ENCODE results near the gene CALHM6.

The CALHM6 gene

DNA sequence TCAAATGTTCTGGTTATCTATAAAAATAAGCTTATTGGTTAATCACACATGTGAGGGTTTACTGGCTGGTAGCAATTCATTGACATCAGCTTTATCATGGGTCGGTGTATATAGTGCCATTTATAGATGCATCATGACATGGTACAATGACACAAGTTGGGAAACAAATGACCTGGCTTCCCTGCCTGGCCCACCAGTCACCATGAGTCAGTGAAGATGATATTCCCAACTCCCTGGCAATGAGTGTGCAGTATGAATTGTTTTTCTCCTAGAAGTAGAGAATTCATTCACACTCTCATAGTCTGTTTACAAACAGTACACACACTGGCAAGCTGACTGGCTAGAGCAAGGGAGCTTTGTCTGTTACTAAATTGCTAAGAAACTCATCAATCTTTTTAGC, 37.2 kb upstream of the CALHM6 start:
- no peak for TF ChIP-seq CTCF (IDR thresholded peaks at IDR 0.05)

- no peak for TF ChIP-seq CTCF (IDR thresholded peaks at IDR 0.05)
Measured at GRCh38 chr6:116426551-116426950, 34.6 kb upstream of the CALHM6 start.

GRCh38 chr6:116429111-116429510, 32.1 kb upstream of the CALHM6 start:
- no peak for TF ChIP-seq CTCF (IDR thresholded peaks at IDR 0.05)

GRCh38 chr6:116430860-116431259, 30.3 kb upstream of the CALHM6 start:
- TF ChIP-seq CTCF (IDR thresholded peaks at IDR 0.05) = no peak

- TF ChIP-seq CTCF (IDR thresholded peaks at IDR 0.05) = no peak
Measured at GRCh38 chr6:116431964-116432595, 29.1 kb upstream of the CALHM6 start.

DNA sequence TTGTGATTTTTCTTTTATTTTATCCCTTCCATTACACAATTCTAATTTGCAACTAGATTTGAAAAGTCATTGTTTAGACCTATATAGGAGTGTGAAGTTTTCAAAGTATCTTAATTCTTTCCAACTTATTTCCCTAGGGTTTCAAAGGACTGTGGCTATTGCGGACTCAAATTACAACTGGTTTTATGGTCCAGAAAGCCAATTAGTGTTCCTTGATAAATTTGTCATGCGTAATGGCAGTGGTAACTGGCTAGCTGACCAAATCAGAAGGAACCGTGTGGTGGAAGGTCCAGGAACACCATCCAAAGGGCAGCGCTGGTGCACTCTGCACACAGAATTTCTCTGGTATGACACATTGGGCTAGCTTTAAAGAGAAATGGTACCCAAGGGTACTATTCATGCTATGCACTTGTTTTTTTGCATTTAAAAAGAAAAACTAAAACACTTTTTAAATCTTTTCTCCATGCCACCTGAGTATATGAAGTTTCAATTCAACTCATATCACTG, 27.9 kb upstream of the CALHM6 start:
- TF ChIP-seq CTCF (IDR thresholded peaks at IDR 0.05) = no peak

- TF ChIP-seq CTCF (IDR thresholded peaks at IDR 0.05) = no peak
Measured at GRCh38 chr6:116434056-116434725, 27.0 kb upstream of the CALHM6 start.

Measured in LNCAP (cell line).